ENCODE results near the gene FAM20C. TPM values are rescaled to one million over a fixed set of nuclear protein-coding genes. Genes with fewer than 3 reads are reported as not detected.
A peak's percentile ranks its signal among the peaks of the same experiment; 100 is the strongest.

Gene FAM20C
- 100 to 1,000 TPM in 1 of 2 donors, 10 to 100 TPM in 1; 88.3 to 104 TPM for total RNA-seq
- 10 to 100 TPM; 11.3 to 26.6 TPM for polyA plus RNA-seq
- long read RNA-seq, donor 1, transcript FAM20C-201 (10 exons, 2,751 nt) = major isoform, 33 of 105 reads
- long read RNA-seq, donor 1, transcript FAM20C-205 (7 exons, 2,177 nt) = minor isoform, 9 of 105 reads
- long read RNA-seq, donor 1, partial matches to known transcripts = 51 of 105 reads
- long read RNA-seq, donor 1, other reads (novel, unspliced or antisense) = 12 of 105 reads
- long read RNA-seq, donor 2, transcript FAM20C-201 (10 exons, 2,751 nt) = major isoform, 123 of 169 reads
- long read RNA-seq, donor 2, partial matches to known transcripts = 25 of 169 reads
- long read RNA-seq, donor 2, other reads (novel, unspliced or antisense) = 19 of 169 reads

- no peaks in the 10 kb centered on the region for H3K27me3 ChIP-seq (ENCODE audit: control insufficient read depth in 1 of 2, insufficient read depth in 2 of 2, low read length in 1 of 2)
- H3K27ac ChIP-seq (ENCODE audit: low read depth in 1 of 2, low read length in 2 of 2) = peak within 1 kb of the TSS in 1 of 2 donors; percentile 38
- H3K9me3 ChIP-seq (ENCODE audit: control insufficient read depth, low read length) = no peaks in the 10 kb centered on the region
- peak within 1 kb of the TSS; percentile 75 to 86 for H3K4me3 ChIP-seq (ENCODE audit: low read length in 2 of 2)
- ATAC-seq (ENCODE audit: low FRiP score) = peak; percentile 89
- DNase-seq = peak; percentile 94 to 96
- 0% methylated on average over 53 to 89 of the region's 89 CpGs for WGBS, 2 donors
- H3K4me1 ChIP-seq (ENCODE audit: control insufficient read depth in 1 of 2, insufficient read depth in 2 of 2, low read length in 2 of 2) = no peaks in the 10 kb centered on the region
- intact Hi-C loops (cut with DNase I) = loop anchor here in 1 of 2 donors (2.0 to 5.0 kb wide), 2 partner anchors 35 to 43 kb away; no protein-coding TSS in a partner anchor
- H3K36me3 ChIP-seq (ENCODE audit: control insufficient read depth in 1 of 2, insufficient read depth in 2 of 2, low read length in 1 of 2) = peaks cover 0 to 8% of the 10 kb centered on the region in 2 donors
Measured at GRCh38 chr7:191981-192649, at the start of gene FAM20C. Gene FAM20C, plus strand, starts transcription at chr7:192571. Its CDS starts 629 bp downstream, at chr7:193200.

GRCh38 chr7:143145-143751 lies 49.1 kb upstream of the FAM20C start:
- no peaks in the 10 kb centered on the region for H3K4me1 ChIP-seq (ENCODE audit: control insufficient read depth in 1 of 2, insufficient read depth in 2 of 2, low read length in 2 of 2)
- peak overlapping the region; percentile 5 to 35 for H3K27ac ChIP-seq (ENCODE audit: low read depth in 1 of 2, low read length in 2 of 2)
- ATAC-seq (ENCODE audit: low FRiP score) (peak; percentile 31), DNase-seq (peak in 1 of 2 donors; percentile 37)
- no peaks in the 10 kb centered on the region for H3K36me3 ChIP-seq (ENCODE audit: control insufficient read depth in 1 of 2, insufficient read depth in 2 of 2, low read length in 1 of 2)
- WGBS, 2 donors = 86 to 87% methylated on average over 22 of the region's 22 CpGs
- no peak overlapping the region for H3K4me3 ChIP-seq (ENCODE audit: low read length in 2 of 2)
- H3K27me3 ChIP-seq (ENCODE audit: control insufficient read depth in 1 of 2, insufficient read depth in 2 of 2, low read length in 1 of 2) = no peaks in the 10 kb centered on the region
- H3K9me3 ChIP-seq (ENCODE audit: control insufficient read depth, low read length) = no peaks in the 10 kb centered on the region
- intact Hi-C loops (cut with DNase I) = no loop called here

- Histone ChIP-seq H3K9me3 (ENCODE audit: control insufficient read depth, low read length) (no peaks in the 10 kb centered on the region), H3K27me3 (ENCODE audit: control insufficient read depth in 1 of 2, insufficient read depth in 2 of 2, low read length in 1 of 2) (no peaks in the 10 kb centered on the region), H3K27ac (ENCODE audit: low read depth in 1 of 2, low read length in 2 of 2) (peak overlapping the region in 1 of 2 donors; percentile 35), H3K36me3 (ENCODE audit: control insufficient read depth in 1 of 2, insufficient read depth in 2 of 2, low read length in 1 of 2) (no peaks in the 10 kb centered on the region), H3K4me1 (ENCODE audit: control insufficient read depth in 1 of 2, insufficient read depth in 2 of 2, low read length in 2 of 2) (no peaks in the 10 kb centered on the region), H3K4me3 (ENCODE audit: low read length in 2 of 2) (no peak overlapping the region)
- intact Hi-C loops (cut with DNase I) = no loop called here
- no peak for ATAC-seq (ENCODE audit: low FRiP score)
- peak in 1 of 2 donors; percentile 44 for DNase-seq
- 89 to 92% methylated on average over 12 of the region's 12 CpGs for WGBS, 2 donors
Measured at GRCh38 chr7:143811-144453, 48.4 kb upstream of the FAM20C start.

GRCh38 chr7:144454-144826 lies 47.9 kb upstream of the FAM20C start:
- H3K36me3 ChIP-seq (ENCODE audit: control insufficient read depth in 1 of 2, insufficient read depth in 2 of 2, low read length in 1 of 2) = no peaks in the 10 kb centered on the region
- no peak overlapping the region for H3K4me3 ChIP-seq (ENCODE audit: low read length in 2 of 2)
- ATAC-seq (ENCODE audit: low FRiP score) = no peak
- peak; percentile 24 to 63 for DNase-seq
- intact Hi-C loops (cut with DNase I) = no loop called here
- no peaks in the 10 kb centered on the region for H3K9me3 ChIP-seq (ENCODE audit: control insufficient read depth, low read length)
- H3K27ac ChIP-seq (ENCODE audit: low read depth in 1 of 2, low read length in 2 of 2) = no peak overlapping the region
- no peaks in the 10 kb centered on the region for H3K27me3 ChIP-seq (ENCODE audit: control insufficient read depth in 1 of 2, insufficient read depth in 2 of 2, low read length in 1 of 2)
- no peaks in the 10 kb centered on the region for H3K4me1 ChIP-seq (ENCODE audit: control insufficient read depth in 1 of 2, insufficient read depth in 2 of 2, low read length in 2 of 2)
- 92 to 94% methylated on average over 15 of the region's 15 CpGs for WGBS, 2 donors

- WGBS, 2 donors = 86% methylated on average over 4 of the region's 4 CpGs
- DNase-seq = no peak
- no peak for ATAC-seq (ENCODE audit: low FRiP score)
- H3K27me3 ChIP-seq (ENCODE audit: control insufficient read depth in 1 of 2, insufficient read depth in 2 of 2, low read length in 1 of 2) = no peaks in the 10 kb centered on the region
- intact Hi-C loops (cut with DNase I) = loop anchor here in 1 of 2 donors (5.0 kb wide), 1 partner anchor 86 kb away; no protein-coding TSS in a partner anchor
- H3K36me3 ChIP-seq (ENCODE audit: control insufficient read depth in 1 of 2, insufficient read depth in 2 of 2, low read length in 1 of 2) = no peaks in the 10 kb centered on the region
- H3K4me1 ChIP-seq (ENCODE audit: control insufficient read depth in 1 of 2, insufficient read depth in 2 of 2, low read length in 2 of 2) = no peaks in the 10 kb centered on the region
- no peaks in the 10 kb centered on the region for H3K9me3 ChIP-seq (ENCODE audit: control insufficient read depth, low read length)
- no peak overlapping the region for H3K27ac ChIP-seq (ENCODE audit: low read depth in 1 of 2, low read length in 2 of 2)
- no peak overlapping the region for H3K4me3 ChIP-seq (ENCODE audit: low read length in 2 of 2)
Measured at GRCh38 chr7:145863-146262, 46.5 kb upstream of the FAM20C start.

GRCh38 chr7:148543-148931 lies 43.8 kb upstream of the FAM20C start:
- no peaks in the 10 kb centered on the region for H3K4me1 ChIP-seq (ENCODE audit: control insufficient read depth in 1 of 2, insufficient read depth in 2 of 2, low read length in 2 of 2)
- intact Hi-C loops (cut with DNase I) = loop anchor here in 1 of 2 donors (2.0 to 5.0 kb wide), 2 partner anchors 44 to 84 kb away; partner anchors contain the start of gene FAM20C
- no peaks in the 10 kb centered on the region for H3K36me3 ChIP-seq (ENCODE audit: control insufficient read depth in 1 of 2, insufficient read depth in 2 of 2, low read length in 1 of 2)
- H3K27me3 ChIP-seq (ENCODE audit: control insufficient read depth in 1 of 2, insufficient read depth in 2 of 2, low read length in 1 of 2) = no peaks in the 10 kb centered on the region
- no peak overlapping the region for H3K27ac ChIP-seq (ENCODE audit: low read depth in 1 of 2, low read length in 2 of 2)
- no peak for ATAC-seq (ENCODE audit: low FRiP score)
- no peaks in the 10 kb centered on the region for H3K9me3 ChIP-seq (ENCODE audit: control insufficient read depth, low read length)
- 73 to 75% methylated on average over 5 of the region's 5 CpGs for WGBS, 2 donors
- no peak overlapping the region for H3K4me3 ChIP-seq (ENCODE audit: low read length in 2 of 2)
- no peak for DNase-seq

- H3K27me3 ChIP-seq (ENCODE audit: control insufficient read depth in 1 of 2, insufficient read depth in 2 of 2, low read length in 1 of 2) = no peaks in the 10 kb centered on the region
- peak; percentile 99 for DNase-seq
- no peaks in the 10 kb centered on the region for H3K36me3 ChIP-seq (ENCODE audit: control insufficient read depth in 1 of 2, insufficient read depth in 2 of 2, low read length in 1 of 2)
- H3K9me3 ChIP-seq (ENCODE audit: control insufficient read depth, low read length) = no peaks in the 10 kb centered on the region
- intact Hi-C loops (cut with DNase I) = loop anchor here in 1 of 2 donors (2.0 to 5.0 kb wide), 2 partner anchors 44 to 83 kb away; partner anchors contain the start of gene FAM20C
- peak overlapping the region in 1 of 2 donors; percentile 12 for H3K4me3 ChIP-seq (ENCODE audit: low read length in 2 of 2)
- peak; percentile 100 for ATAC-seq (ENCODE audit: low FRiP score)
- WGBS, 2 donors = 0% methylated on average over 74 of the region's 74 CpGs
- H3K4me1 ChIP-seq (ENCODE audit: control insufficient read depth in 1 of 2, insufficient read depth in 2 of 2, low read length in 2 of 2) = no peaks in the 10 kb centered on the region
- H3K27ac ChIP-seq (ENCODE audit: low read depth in 1 of 2, low read length in 2 of 2) = peak overlapping the region in 1 of 2 donors; percentile 29
Measured at GRCh38 chr7:148932-149790, 43.2 kb upstream of the FAM20C start.

Data from aorta (tissue), 5 donors.